HK-2 (cell line): ENCODE results near the gene CASKIN1.
A peak's percentile ranks its signal among the peaks of the same experiment; 100 is the strongest.

Source experiments
- DNase-seq: peaks from one replicate; pipeline ENCODE4 v3.0.0-alpha.2; 2018; ENCODE audit not compliant: unreplicated experiment

Gene CASKIN1

GRCh38 chr16:2157480-2158261, 38.7 kb downstream of the CASKIN1 start:
- no peak for DNase-seq

GRCh38 chr16:2156849-2157224, 39.6 kb downstream of the CASKIN1 start:
- no peak for DNase-seq

- peak; percentile 36 for DNase-seq
Measured at GRCh38 chr16:2155977-2156848, 40.2 kb downstream of the CASKIN1 start.

GRCh38 chr16:2155091-2155950, 41.1 kb downstream of the CASKIN1 start, which contains the start of gene TRAF7:
TSS of gene TRAF7 (plus strand) at chr16:2155782. CDS start at chr16:2163921, 8,139 bp downstream.
- DNase-seq = peak; percentile 94

GRCh38 chr16:2154533-2155090, 41.8 kb downstream of the CASKIN1 start:
- DNase-seq = no peak

GRCh38 chr16:2152695-2153506, 43.5 kb downstream of the CASKIN1 start:
- peak; percentile 37 for DNase-seq

- peak; percentile 30 for DNase-seq
Measured at GRCh38 chr16:2151188-2152091, 45.0 kb downstream of the CASKIN1 start.

- peak; percentile 58 for DNase-seq
Measured at GRCh38 chr16:2150418-2151187, 45.8 kb downstream of the CASKIN1 start.

- peak; percentile 41 for DNase-seq
Measured at GRCh38 chr16:2149630-2150417, 46.6 kb downstream of the CASKIN1 start.

GRCh38 chr16:2148714-2149629, 47.4 kb downstream of the CASKIN1 start:
- DNase-seq = peak; percentile 42

GRCh38 chr16:2147981-2148671, 48.3 kb downstream of the CASKIN1 start, which contains the start of gene RAB26:
TSS of gene RAB26 (plus strand) at chr16:2148625. CDS start at chr16:2148784, 159 bp downstream.
- peak; percentile 73 for DNase-seq

- DNase-seq = no peak
Measured at GRCh38 chr16:2147378-2147777, 49.0 kb downstream of the CASKIN1 start.

GRCh38 chr16:2145843-2146242, 50.6 kb downstream of the CASKIN1 start:
- DNase-seq = no peak

GRCh38 chr16:2143878-2144485, 52.4 kb downstream of the CASKIN1 start:
- DNase-seq = no peak
